Cardiac atrium fibroblast (primary cell): ENCODE data around the gene HTR3D. TPM values are rescaled to one million over a fixed set of nuclear protein-coding genes. Genes with fewer than 3 reads are reported as not detected.

Experiments
- total RNA-seq: library from RNA; depleted of rRNA; stranded (reverse); fragments of >200 nt; gene quantifications from 2 replicates; pipeline ENCODE4 v1.2.3, GENCODE V29; 2015

The HTR3D gene
- total RNA-seq = not detected in 2 replicates

GRCh38 chr3:184031187-184031792 lies at the start of gene HTR3D:
Gene HTR3D, plus strand, starts transcription at chr3:184031742. Its CDS starts 0 bp downstream, at chr3:184031742.

GRCh38 chr3:184017672-184018423 lies 13.7 kb upstream of the HTR3D start, which contains the start of gene ABCC5:
Gene ABCC5, minus strand, starts transcription at chr3:184017884. Its CDS starts 3,492 bp downstream, at chr3:184014392.

GRCh38 chr3:184052767-184053166 lies 21.2 kb downstream of the HTR3D start, which contains the start of gene HTR3C:
Gene HTR3C, plus strand, starts transcription at chr3:184053047. Its CDS starts 34 bp downstream, at chr3:184053081.

Other genes starting within 250 kb of the HTR3D start
- under 0.01 and 4.5 TPM in 2 replicates for gene MAP6D1, start 206.2 kb upstream of the HTR3D start, total RNA-seq
- gene PARL, start 146.9 kb upstream of the HTR3D start, total RNA-seq = 28.7 and 39.0 TPM in 2 replicates
- 9.4 and 12.1 TPM in 2 replicates for gene ABCC5, start 13.9 kb upstream of the HTR3D start, total RNA-seq
- not detected in 2 replicates for gene HTR3C, start 21.3 kb downstream of the HTR3D start, total RNA-seq
- not detected in 2 replicates for gene HTR3E, start 65.3 kb downstream of the HTR3D start, total RNA-seq
- gene EIF2B5, start 103.6 kb downstream of the HTR3D start, total RNA-seq = 18.6 and 22.2 TPM in 2 replicates
- gene DVL3, start 123.6 kb downstream of the HTR3D start, total RNA-seq = 30.7 and 34.8 TPM in 2 replicates
- 371 and 429 TPM in 2 replicates for gene AP2M1, start 143.1 kb downstream of the HTR3D start, total RNA-seq
- gene ABCF3, start 154.5 kb downstream of the HTR3D start, total RNA-seq = 51.1 and 56.2 TPM in 2 replicates
- gene VWA5B2, start 197.8 kb downstream of the HTR3D start, total RNA-seq = not detected in 2 replicates
- gene ALG3, start 217.2 kb downstream of the HTR3D start, total RNA-seq = 46.8 and 89.0 TPM in 2 replicates
- 3.6 and 5.2 TPM in 2 replicates for gene EEF1AKMT4, start 217.9 kb downstream of the HTR3D start, total RNA-seq
- gene CAMK2N2, start 229.8 kb downstream of the HTR3D start, total RNA-seq = 0.65 TPM in 1 of 2 replicates, not detected in the other
- gene ECE2, start 244.3 kb downstream of the HTR3D start, total RNA-seq = not detected in 2 replicates